Peyer's patch (tissue), 4 donors: Measurements from ENCODE around the gene BHLHA15. TPM values are rescaled to one million over a fixed set of nuclear protein-coding genes. Genes with fewer than 3 reads are reported as not detected.

ENCODE experiments used
- DNase-seq, 3 donors: peaks; one replicate each; pipeline ENCODE4 v3.0.0-alpha.2; 2017 to 2019
- H3K27ac ChIP-seq, 4 donors: fragments of 200-600 bp; sonication (generic); one replicate each; pipeline ENCODE4 v1.5.1; 2016 to 2019
- H3K27me3 ChIP-seq, 2 donors: fragments of 200-600 bp; sonication (generic); one replicate each; pipeline ENCODE4 v1.5.1; 2019
- H3K36me3 ChIP-seq, 3 donors: fragments of 200-600 bp; sonication (generic); one replicate each; pipeline ENCODE4 v1.5.1; 2016 to 2019
- H3K4me1 ChIP-seq, 4 donors: fragments of 200-600 bp; sonication (generic); one replicate each; pipeline ENCODE4 v1.5.1; 2016 to 2019
- H3K4me3 ChIP-seq, 4 donors: fragments of 200-600 bp; sonication (generic); 1 replicate in 3 of 4; 2 replicates in 1 of 4; pipeline ENCODE4 v1.5.1; 2016 to 2019; ENCODE audit warnings: mild to moderate bottlenecking in 1 of 4
- H3K9me3 ChIP-seq, 4 donors: fragments of 200-600 bp; sonication (generic); one replicate each; pipeline ENCODE4 v1.5.1; 2016 to 2019; ENCODE audit warnings: mild to moderate bottlenecking in 1 of 4
- POLR2A ChIP-seq, 2 donors: fragments of 450-650 bp; IDR thresholded peaks; one replicate each; pipeline ENCODE4 v1.5.1; 2017; ENCODE audit warnings: antibody characterized with exemption in 2 of 2, mild to moderate bottlenecking in 2 of 2, moderate library complexity in 2 of 2
- total RNA-seq, 4 donors: library from RNA; depleted of rRNA; stranded (reverse); fragments of >200 nt; gene quantifications; one replicate each; pipeline ENCODE4 v1.1.0, GENCODE V29; 2016
- TF ChIP-seq, protein P1 (sequence below), 6 experiments: fragments of 450-650 bp in 4 of 6; fragments of 200-600 bp in 2 of 6; sonication (generic) in 1 of 6; IDR thresholded peaks; one replicate each; pipeline ENCODE4 v1.5.1; 2017 to 2019; ENCODE audit warnings: antibody characterized with exemption in 6 of 6, mild to moderate bottlenecking in 3 of 6, moderate library complexity in 1 of 6

Gene BHLHA15
- total RNA-seq, 4 donors from 2014 or later: 1.6 to 9.9 TPM; not detected in 2

DNA sequence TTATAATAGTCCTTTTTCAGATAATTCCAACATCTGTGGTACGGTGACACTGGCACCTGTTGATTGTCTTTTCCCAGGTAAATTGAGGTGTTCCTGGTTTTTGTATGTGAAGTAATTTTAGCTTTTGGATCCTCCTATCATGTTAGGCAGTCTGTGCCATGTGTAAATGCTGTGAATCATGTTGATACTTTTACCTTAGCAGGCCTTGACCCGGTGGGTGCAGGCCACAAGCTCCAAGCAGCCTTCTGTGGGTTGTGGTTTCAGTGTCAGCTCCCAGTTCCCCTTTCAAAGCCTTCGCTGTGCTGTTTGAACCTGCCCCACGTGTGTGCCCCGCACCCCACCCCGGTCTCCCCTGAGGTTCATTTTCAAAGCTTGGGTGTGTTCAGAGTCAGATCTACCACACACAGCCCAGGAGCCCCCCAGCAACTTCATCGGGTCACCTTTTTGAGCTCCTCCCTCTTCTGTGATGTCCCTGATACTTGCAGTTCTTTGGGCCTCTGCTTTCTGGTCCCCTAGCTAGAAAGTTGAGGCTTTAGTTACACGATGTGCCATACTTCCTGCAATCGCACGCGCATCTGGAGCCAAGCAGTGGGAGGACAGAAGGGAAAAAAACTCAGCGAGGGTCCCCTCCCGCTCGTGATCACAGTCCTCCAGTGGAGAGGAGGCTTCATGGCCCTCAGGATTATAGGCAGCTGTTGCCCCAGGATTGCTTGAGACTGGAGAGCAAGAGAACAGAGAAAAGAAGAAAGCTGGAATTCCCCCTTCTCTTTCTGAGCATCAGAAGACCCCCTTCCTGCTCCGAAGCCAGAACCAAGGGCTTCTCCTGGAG, 8.7 kb upstream of the BHLHA15 start:
- DNase-seq: peak in 2 of 3 donors; percentile 88 to 89
- Histone ChIP-seq H3K9me3 (no peaks in the 10 kb centered on the region), H3K4me1 (peaks cover 0 to 20% (median 4%) of the 10 kb centered on the region in 4 donors), H3K27me3 (no peaks in the 10 kb centered on the region), H3K27ac (peak overlapping the region in 1 of 4 donors; percentile 34), H3K36me3 (peaks cover 0 to 37% (median 0%) of the 10 kb centered on the region in 3 donors), H3K4me3 (peak overlapping the region in 1 of 4 donors; percentile 12)
- TF ChIP-seq POLR2A (IDR thresholded peaks at IDR 0.05): no peak
- TF ChIP-seq, protein P1, sequence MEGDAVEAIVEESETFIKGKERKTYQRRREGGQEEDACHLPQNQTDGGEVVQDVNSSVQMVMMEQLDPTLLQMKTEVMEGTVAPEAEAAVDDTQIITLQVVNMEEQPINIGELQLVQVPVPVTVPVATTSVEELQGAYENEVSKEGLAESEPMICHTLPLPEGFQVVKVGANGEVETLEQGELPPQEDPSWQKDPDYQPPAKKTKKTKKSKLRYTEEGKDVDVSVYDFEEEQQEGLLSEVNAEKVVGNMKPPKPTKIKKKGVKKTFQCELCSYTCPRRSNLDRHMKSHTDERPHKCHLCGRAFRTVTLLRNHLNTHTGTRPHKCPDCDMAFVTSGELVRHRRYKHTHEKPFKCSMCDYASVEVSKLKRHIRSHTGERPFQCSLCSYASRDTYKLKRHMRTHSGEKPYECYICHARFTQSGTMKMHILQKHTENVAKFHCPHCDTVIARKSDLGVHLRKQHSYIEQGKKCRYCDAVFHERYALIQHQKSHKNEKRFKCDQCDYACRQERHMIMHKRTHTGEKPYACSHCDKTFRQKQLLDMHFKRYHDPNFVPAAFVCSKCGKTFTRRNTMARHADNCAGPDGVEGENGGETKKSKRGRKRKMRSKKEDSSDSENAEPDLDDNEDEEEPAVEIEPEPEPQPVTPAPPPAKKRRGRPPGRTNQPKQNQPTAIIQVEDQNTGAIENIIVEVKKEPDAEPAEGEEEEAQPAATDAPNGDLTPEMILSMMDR (IDR thresholded peaks at IDR 0.05): no peak

DNA sequence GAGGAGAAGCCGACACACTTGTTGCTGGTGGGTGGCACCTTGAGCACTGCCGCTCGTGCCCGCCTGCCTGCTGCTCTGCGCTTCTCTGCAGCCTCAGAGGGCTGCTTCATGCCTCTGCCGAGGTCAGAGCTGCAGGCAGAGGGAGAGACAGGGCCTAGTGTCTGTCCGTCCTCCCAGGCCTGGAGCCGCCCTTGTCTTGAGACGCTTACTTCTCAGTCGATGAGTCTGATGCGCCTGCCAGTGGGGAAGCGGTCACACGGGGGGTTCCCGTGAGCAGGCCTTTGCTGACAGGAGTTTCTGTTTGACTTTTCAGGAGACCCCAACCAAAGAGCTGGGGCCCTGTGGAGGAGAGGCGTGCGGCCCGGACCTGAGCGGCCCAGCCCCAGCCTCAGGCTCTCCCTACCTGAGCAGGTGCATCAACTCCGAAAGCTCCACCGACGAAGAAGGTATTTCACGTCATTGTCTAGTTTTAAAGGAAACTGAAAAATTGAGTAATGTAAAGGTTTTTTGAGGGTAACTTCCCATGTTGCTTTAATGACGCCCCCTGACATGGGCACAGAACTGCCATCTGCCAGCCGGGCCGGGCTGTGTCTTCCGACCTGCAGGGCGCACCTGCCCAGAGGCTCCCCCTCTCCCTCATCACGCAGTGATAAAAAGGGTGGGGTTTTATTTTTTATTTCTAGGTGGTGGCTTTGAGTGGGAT, 7.8 kb upstream of the BHLHA15 start:
- TF ChIP-seq, protein P1 (IDR thresholded peaks at IDR 0.05): no peak
- no peak for TF ChIP-seq POLR2A (IDR thresholded peaks at IDR 0.05)
- no peaks in the 10 kb centered on the region for H3K27me3 ChIP-seq
- H3K27ac ChIP-seq: peak overlapping the region in 1 of 4 donors; percentile 34
- peak overlapping the region in 1 of 4 donors; percentile 12 for H3K4me3 ChIP-seq
- peaks cover 0 to 20% (median 4%) of the 10 kb centered on the region in 4 donors for H3K4me1 ChIP-seq
- peak in 1 of 3 donors; percentile 36 for DNase-seq
- H3K36me3 ChIP-seq: peaks cover 0 to 37% (median 0%) of the 10 kb centered on the region in 3 donors
- no peaks in the 10 kb centered on the region for H3K9me3 ChIP-seq

DNA sequence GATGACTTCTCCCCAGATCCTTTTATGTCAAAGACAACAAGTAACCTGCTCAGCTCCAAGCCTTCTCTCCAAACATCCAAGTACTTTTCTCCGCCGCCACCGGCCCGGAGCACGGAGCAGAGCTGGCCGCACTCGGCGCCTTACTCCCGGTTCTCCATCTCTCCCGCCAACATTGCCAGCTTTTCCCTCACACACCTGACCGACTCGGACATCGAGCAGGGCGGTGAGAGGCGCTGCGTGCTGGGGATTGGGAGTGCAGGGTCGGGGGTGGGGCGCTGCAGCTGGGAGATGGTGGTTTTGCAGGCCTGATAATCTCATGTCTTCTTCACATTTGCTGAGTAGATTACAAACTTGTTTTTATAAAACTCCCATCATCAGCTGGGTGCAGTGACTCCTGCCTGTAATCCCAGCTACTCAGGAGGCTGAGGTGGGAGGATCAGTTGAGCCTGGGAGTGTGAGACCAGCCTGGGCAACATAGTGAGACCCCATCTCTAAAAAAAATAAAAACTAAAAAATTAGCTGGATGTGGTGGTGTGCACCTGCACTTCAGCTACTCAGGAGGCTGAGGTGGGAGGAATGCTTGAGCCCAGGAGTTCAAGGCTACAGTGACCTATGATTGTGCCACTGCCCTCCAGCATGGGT, 7.2 kb upstream of the BHLHA15 start:
- no peaks in the 10 kb centered on the region for H3K27me3 ChIP-seq
- peak in 1 of 3 donors; percentile 14 for DNase-seq
- H3K27ac ChIP-seq: peak overlapping the region in 2 of 4 donors; percentile 61 to 66
- H3K4me3 ChIP-seq: no peak overlapping the region
- no peak for TF ChIP-seq POLR2A (IDR thresholded peaks at IDR 0.05)
- TF ChIP-seq, protein P1 (IDR thresholded peaks at IDR 0.05): no peak
- H3K9me3 ChIP-seq: no peaks in the 10 kb centered on the region
- H3K36me3 ChIP-seq: peaks cover 0 to 37% (median 0%) of the 10 kb centered on the region in 3 donors
- H3K4me1 ChIP-seq: peaks cover 0 to 20% (median 4%) of the 10 kb centered on the region in 4 donors

DNA sequence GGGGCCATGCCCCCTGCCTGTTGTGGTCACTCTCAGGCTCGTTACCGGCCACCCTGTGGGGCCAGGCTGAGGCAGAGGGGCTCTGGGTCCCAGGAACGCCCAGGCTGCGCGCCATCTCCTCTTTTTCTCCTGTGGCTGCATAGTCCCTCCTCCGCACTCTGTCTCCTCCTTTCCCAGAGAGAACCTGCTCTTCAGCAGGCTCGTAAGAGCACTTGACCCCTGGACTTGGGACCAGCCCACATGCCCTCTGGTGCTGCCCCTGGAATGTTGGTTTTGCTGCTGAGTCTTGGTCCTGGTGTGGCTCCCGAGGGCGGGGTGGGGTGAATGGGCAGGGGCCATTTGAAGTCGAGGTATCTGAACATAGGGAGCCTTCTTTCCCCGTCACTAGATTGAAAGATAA, 6.6 kb upstream of the BHLHA15 start:
- no peaks in the 10 kb centered on the region for H3K27me3 ChIP-seq
- no peaks in the 10 kb centered on the region for H3K9me3 ChIP-seq
- peak overlapping the region in 2 of 4 donors; percentile 61 to 66 for H3K27ac ChIP-seq
- no peak overlapping the region for H3K4me3 ChIP-seq
- DNase-seq: peak; percentile 6 to 81 (median 73)
- TF ChIP-seq POLR2A (IDR thresholded peaks at IDR 0.05): no peak
- TF ChIP-seq, protein P1 (IDR thresholded peaks at IDR 0.05): no peak
- H3K36me3 ChIP-seq: peaks cover 0 to 33% (median 0%) of the 10 kb centered on the region in 3 donors
- H3K4me1 ChIP-seq: peaks cover 0 to 20% (median 4%) of the 10 kb centered on the region in 4 donors

DNA sequence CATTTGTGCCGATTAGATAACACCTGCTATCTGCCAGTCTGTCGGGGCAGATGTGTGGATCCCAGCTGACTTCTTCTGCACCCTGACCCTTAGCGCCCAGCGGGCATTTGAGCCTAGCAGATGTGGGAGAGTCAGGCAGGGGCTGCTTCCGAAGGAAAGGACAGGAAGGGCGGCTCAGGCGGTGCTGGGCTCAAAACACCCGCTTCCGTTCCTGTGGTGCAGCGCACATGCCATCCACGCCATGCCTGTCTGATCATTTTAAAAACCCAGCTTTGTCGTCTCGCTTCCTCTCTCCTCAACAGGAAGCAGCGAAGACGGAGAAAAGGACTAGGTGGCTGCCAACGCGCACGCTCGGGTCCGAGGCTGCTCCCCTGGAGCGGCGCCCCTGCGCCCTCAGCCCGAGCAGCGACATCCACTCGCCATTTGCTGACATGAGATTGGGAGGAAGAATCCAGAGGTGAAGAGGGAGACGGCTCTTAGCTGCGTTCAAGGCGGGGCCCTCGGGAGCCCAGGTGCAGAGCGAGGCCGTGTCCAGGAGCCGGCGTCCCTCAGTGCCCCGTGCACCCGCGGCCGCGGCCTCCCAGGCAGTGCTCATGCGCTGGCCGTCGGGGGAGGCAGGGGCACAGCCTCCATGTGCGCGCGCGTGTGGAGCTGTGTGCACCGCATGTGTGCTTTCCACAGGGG, 5.9 kb upstream of the BHLHA15 start:
- Histone ChIP-seq H3K36me3 (peaks cover 0 to 33% (median 0%) of the 10 kb centered on the region in 3 donors), H3K9me3 (no peaks in the 10 kb centered on the region), H3K4me1 (peaks cover 0 to 21% (median 4%) of the 10 kb centered on the region in 4 donors), H3K4me3 (no peak overlapping the region), H3K27ac (peak overlapping the region in 2 of 4 donors; percentile 61 to 66), H3K27me3 (no peaks in the 10 kb centered on the region)
- peak in 2 of 3 donors; percentile 13 to 70 for DNase-seq
- no peak for TF ChIP-seq POLR2A (IDR thresholded peaks at IDR 0.05)
- TF ChIP-seq, protein P1 (IDR thresholded peaks at IDR 0.05): no peak
